HG02763 (cell line): Measurements from ENCODE around the gene EFCAB11.
"Not testable (repeated sequence)": the region's sequence is repeated elsewhere in the genome, so short reads cannot be mapped to it uniquely, and the experiment has no call there.

Experiments
- ATAC-seq: cut with Tn5 transposase; IDR thresholded peaks from one replicate; pipeline ENCODE4 v1.9.1; 2021; ENCODE audit warnings: mild to moderate bottlenecking, moderate library complexity; ENCODE audit not compliant: unreplicated experiment

Gene EFCAB11

DNA sequence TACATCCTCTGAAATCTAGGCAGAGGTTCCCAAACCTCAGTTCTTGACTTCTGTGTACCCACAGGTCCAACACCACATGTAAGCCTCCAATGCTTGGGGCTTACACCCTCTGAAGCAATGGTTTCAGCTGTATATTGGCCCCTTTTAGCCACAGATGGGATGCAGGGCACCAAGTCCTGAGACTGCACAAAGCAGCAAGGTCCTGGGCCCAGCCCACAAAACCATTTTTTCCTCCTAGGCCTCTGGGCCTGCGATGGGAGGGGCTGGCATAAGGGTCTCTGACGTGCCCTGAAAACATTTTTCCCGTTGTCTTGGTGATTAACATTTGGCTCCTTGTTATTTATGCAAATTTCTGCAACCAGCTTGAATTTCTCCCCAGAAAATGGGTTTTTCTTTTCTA lies 80.4 kb downstream of the EFCAB11 start:
- ATAC-seq: not testable (repeated sequence)

DNA sequence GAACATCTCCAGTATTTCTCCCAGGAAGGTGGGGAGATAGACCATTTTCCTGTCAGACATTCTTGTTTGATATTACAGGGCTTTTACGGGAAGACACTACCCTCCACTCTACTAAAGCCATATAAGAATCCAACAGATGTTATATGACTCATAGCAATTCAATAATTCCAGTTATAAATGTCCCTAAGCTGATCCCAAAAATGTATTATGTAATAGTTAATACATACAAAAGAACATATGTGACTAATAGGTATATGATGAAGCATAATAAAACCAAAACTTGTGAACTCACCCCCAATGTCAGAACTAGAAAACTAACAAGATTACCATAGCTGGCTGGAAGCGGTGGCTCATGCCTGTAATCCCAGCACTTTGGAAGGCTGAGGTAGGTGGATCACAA lies 84.2 kb downstream of the EFCAB11 start:
- no peak for ATAC-seq

DNA sequence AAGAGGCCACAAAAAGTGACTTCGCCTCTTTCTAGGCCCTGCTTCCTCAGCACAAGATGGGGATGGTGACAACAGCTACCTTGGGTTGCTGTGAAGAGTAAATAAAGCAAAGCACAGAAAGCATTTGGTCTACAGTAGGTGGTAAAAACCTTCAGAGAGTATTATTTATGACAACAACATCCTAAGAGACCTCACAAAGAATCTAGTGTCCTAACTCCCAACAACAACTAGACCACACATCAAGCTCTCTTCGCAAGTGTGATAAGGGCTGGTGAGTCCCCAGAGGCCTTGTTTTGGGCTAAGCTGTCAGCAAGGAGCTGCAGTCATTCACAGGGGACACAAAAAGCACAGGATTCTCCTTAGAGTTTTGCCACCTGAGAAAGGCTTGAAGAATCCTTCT lies 84.9 kb downstream of the EFCAB11 start:
- no peak for ATAC-seq

DNA sequence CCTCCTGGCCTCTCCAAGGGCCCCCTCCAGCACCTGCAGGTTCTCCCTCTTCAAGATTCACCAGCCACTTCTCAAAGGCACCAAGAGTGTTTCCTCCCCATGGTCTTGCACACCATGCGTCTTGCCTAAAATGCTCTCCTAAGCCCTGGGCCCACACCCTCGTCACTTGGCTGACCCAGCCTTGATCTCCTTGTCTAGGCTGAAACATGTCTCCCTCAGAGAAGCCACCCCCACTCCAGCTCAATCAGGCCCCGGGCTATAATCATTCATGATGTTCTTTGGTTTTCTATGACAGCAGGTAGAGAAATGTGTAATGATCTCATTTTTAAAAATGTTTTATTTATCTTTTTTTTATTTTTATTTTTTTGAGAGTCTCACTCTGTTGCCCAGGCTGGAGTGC lies 88.1 kb downstream of the EFCAB11 start:
- ATAC-seq: no peak

DNA sequence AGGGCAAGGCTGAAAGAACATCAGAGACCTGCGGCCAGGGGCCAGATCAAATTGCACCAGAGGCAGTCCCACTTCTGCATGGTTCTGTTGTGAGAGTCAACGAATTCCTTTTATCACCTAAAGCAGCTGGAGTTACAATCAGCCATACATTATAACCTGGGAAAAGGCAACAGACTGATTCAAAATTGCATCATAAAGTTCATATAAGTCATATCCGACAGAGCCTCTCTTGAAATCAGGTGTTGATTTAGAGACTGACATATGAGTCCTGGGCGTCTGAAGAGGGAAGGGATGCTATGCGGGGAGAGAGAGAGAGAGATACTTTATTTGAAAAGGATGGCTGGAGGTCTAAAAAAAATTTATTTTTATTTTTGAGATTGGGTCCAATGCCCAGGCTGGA lies 89.4 kb downstream of the EFCAB11 start:
- no peak for ATAC-seq

DNA sequence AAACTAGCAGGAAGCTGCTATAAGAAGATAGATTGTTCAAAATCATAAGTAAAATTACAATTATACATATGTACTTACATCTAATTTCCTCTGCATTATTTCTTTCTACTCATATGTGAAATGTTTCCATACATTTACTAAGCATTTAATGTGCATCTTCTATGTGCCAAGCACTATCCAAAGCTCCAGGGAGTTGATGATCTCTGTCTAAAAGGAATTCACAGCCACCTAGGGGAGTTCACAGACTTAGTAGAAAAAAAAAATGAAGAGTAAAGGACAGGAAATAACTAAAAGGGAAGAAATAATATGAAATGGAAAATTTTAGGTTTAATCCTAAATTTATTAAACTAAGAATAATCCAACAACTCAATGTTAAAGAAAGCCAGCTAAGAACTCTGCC lies 91.7 kb downstream of the EFCAB11 start:
- ATAC-seq: no peak

DNA sequence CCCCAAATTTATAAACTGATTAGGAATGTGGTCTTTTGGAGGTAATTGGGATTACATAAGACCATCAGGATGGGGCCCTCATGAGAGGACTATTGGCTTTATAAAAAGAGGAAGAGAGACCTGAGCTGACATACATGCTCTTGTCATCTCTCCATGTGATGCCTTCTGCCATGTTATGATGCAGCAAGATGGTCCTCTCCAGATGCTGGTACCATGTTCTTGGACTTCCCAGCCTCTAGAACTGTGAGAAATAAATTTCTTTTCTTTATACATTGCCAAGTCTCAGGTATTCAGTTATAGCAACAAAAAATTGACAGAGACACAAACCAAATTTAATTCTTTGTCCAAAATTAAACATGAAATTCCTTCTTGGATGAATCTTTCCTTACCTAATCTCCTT lies 92.9 kb downstream of the EFCAB11 start:
- no peak for ATAC-seq

DNA sequence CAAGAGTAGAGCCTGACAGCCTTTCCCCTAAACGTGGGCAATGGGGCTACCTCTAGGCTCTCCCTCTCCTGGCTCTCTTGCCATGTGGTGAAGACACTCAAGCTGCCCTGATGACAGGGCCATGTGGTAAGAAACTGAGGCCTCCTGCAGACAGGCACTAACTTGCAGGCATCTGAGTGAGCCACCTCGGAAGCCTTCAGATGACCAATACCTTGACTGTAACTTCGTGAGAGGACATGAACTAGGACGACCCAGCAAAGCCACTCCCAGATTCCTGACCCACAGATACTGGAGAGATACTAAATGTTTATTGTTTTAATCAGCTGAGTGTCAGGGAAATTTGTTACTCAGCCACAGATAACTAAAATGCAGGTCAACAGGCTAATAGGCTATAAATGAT lies 96.4 kb downstream of the EFCAB11 start:
- no peak for ATAC-seq

DNA sequence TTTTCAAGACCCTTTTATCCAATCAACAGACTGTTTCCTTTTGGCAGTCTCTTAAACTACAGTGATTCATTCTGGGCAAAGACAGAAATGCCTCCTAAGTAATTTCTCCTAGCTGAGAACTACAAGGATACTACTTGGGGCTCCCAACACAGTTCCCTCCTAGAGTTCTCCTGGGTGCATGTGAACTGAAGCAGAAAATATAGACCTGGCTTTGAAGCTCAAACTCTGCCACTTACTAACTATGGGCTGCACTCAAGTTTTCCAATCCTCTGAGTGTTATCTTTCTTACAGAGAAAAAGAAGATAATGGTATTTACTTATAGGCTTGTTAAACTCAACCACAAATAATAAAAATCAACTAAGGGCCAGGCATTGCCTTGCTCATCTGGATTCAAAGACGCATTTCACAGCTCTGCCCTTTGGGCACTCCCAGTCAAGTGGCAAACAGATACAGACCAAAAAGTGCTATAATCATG lies 97.6 kb downstream of the EFCAB11 start:
- ATAC-seq: no peak

DNA sequence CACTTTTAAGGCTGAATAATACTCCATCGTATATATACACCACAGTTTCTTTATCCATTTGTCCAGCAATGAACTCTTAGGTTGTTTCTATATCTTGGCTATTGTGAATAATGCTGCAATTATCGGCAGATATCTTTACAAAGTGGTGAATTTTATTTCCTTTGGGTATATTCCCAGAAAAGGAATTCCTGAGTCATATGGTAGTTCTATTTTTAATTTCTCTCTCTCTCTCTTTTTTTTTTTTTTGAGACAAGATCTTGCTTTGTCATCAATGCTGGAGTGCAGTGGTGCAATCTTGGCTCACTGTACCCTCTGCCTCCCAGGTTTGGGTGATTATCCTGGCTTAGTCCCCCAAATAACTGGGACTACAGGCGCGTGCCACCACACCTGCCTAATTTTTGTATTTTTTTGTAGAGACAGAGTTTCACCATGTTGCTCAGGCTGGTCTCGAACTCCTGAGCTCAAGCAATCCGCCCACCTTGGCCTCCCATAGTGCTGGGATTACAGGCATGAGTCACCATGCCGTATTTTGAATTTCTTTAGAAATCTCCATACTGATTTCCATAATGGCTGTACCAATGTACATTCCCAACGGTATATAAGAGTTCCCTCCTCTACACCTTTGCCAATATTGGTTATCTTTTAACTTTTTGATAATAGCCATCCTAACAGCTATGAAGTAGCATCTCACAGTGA lies 98.4 kb downstream of the EFCAB11 start:
- ATAC-seq: no peak

DNA sequence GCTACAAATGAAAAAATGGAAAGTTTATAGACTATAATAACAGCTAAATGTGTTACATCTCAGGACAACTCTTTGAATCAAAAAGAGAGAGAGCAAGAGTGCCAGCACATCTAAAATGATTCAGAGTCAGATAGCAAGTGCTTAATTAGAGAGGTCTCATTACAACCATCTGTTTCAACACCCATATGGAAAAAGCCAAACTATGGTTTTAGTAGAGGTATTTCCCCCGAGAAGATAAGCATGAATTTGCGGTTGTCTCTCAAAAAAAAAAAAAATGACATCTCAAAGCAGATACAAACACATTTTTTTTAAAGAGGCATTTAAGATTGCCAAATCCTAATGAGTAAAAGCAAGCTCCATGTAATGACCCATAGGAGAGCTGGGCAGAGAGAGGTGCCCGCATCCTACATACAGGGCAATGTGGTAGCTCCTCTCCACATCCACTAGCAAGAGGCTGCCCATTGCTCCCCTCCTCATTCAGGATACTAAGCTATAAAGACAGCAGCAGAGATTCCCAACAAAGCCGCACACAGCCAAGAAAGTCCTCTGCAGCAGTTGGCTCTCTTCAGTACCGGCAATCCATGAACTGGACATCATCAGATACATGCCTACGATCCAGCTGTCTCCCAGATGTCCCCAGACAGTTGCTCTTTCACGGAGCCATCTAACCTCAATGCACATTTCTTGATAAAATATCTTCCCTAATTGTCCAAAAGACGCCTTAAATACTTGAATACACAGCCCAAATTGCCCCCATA lies 100.4 kb downstream of the EFCAB11 start:
- ATAC-seq: no peak

DNA sequence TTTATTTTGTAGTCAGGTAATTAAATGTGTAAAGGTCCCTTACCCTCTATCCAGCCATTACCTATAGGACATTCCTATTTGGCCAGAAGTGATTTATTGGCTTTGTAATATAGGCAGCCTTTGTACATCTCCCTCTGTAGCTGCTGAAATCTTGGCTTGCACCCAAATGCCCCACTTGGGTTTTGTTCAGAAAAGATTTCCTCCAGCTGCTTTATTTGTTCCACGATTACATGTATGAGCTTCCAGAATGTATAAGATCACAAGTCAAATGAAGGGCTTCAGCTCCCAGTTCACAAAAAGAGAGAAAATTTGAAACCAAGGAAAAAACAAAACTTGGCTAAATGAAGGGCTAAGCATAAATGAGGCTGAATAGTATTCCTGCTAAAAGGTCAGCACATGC lies 103.4 kb downstream of the EFCAB11 start:
- no peak for ATAC-seq

DNA sequence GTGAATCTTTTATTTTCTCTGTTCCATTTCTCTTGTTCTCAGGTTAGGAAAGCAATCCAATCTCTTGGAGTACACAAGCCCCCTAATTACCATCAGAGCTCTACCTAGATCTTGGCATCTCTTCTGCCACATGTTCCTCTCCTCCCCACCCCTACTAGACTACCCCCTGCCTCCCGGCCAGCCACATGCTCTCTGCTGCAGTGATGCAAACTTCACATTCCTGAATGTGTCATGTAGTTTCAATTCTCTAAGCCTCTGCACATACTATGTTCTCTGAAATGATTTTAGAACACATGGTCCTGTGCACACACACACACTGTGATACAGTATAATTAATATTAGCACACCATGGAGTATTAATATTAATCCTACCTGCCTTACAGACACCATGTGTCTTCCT lies 104.6 kb downstream of the EFCAB11 start:
- no peak for ATAC-seq

DNA sequence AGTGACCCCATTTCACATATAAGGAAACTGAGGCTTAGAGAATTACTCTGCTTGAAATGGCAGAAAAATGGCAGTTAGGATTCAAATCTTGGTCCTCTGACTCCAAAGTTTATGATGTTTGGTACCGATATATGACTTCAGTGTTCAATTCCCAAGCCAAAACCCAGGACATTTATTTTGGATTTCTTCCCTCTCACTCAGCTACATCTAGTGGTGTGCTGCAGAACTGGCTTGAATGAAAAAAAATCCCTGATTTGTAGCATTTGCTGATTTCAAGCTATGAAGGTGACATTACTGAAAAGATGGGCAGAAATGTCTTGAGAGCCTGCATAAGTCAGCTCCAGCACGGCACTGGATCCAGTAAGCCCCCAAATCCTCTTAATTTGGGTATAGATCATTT lies 106.4 kb downstream of the EFCAB11 start:
- ATAC-seq: no peak

DNA sequence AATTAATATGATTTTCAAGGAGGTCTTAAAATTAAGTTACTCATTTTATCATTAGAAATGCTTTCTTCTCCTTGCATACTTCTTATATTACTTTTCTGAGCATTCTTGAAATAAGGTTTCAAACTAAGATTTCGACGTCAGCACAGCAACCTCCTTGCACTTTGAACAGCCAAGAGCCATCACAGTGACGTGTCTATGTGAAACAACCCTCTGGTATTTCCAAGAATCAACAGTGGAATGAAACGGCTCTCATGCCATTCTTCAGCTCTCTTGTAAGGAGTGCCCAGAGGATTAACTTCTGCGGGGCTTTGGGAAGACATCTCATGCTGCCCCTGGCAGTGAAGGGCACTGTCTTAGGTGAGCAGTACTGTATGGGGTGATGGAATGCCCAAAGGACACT lies 109.2 kb downstream of the EFCAB11 start:
- ATAC-seq: no peak

DNA sequence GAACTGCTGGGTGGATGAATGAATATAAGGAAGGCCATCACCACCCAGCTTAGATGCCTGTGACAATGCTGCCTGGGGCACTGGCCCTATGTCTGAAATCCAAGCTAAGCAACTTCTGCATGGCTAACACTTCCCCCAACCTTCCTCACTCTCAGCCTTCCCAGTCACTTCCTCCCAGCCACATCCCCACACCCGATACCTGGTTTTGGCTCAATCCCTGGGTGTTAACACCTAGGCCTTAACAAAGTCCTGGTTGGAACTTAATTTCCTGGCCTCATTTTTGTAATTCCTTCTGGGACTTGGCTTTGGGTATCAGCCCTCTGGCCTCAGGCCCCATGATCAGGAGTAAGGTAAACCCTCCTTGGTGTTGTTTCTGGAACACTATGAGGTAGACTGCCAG lies 110.0 kb downstream of the EFCAB11 start:
- no peak for ATAC-seq

DNA sequence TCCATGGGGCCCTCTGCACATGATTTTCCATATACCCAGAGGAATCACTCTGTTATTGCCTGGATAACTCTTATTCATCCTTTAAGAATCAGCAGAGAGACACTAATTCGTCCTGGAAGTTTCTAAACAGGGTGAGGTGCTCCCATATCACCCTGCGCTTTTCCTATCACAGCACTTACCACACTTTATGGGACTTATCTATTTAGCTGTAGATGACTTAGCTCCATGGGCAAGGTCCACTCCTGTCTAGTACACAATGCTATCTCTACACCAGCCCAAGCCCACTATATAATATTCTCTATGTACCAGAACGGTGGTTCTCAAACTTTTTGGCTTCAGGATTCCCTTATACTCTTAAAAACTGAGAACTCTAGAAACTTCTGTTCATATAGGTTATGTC lies 111.7 kb downstream of the EFCAB11 start:
- ATAC-seq: no peak

DNA sequence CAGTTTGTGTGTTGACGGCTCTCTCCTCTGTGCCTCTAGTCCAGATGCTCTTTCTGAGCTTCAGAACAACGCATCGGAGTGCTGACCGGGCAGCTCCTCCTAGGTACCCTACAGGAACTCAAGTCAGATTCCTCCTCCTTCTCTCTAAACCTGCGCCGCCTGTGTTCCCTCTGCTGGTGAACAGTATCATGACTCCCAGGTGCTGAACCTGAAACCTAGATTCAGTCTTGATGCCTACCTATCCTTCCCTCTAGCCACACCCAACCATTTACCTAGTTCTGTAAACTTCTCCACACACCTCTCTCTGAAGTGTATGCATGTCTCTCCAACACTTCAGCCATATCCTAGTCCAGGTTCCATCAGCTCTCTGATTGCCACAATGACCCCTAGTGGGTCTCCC lies 112.7 kb downstream of the EFCAB11 start:
- no peak for ATAC-seq

DNA sequence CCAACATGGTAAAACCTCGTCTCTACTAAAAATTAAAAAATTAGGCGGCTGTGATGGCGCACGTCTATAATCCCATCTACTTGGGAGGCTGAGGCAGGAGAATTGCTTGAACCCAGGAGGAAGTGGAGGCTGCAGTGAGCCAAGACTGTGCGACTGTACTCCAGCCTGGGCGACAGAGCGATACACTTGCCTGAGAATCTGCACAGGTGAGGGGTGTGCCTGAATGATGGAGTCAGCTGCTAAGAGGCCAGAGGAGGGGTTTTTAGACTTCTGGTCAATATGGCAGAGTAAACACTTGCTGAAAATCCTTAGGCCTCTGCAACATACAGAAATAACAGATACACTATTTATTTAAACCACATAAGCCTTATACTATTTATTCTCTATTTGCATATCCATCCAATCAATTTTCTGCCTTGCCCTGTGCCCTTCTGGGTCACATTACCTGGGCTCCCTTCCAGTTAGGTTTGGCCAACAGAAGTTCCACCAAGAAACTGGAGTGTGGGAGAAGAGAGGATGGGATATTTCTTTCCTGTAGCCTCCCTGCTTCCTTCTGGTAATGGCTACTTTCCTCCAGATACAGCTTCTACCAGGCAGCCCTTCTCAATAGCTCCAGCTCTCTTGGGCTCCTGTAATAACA lies 117.6 kb downstream of the EFCAB11 start:
- ATAC-seq: no peak

DNA sequence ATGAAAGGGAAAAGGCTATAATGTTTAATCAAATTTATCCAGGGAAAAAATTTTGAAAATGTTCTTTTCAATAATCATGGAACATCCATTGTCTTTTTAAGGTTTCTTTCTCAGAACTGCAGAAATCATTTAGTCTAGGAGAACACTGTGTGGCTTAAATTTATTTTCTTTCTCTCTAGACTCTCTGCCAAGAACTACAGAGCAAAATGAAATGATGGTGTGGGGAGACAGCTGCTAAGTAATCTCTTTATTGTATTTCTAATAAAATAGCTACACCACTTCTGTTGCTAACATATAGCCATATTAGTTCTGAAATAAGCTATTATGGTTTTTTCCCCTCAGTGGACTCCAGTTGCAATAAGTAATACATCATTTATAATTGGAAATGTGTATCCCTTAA lies 120.9 kb downstream of the EFCAB11 start:
- no peak for ATAC-seq

DNA sequence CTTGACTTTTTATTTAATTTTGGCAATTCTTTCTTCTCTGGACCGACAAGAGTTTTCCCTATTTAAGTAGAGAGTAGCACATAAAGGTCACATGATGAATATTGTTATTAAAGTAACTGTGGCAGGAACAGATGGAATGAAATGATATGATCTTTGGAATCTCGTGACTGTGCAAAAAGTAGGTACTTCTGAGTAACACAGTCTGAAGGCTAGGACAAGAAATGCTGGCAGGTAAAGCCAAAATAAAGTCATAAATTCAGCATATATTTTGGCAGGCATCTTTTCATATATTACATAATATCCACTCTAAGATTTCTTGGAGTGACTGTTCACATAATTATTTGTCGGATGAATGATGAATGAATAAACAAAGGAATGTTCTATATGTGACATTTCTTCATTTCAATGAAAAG lies 121.4 kb downstream of the EFCAB11 start:
- no peak for ATAC-seq
